DOHH2 (cell line): ENCODE measurements around the gene SPOCK1.

Experiments
- H3F3A ChIP-seq: fragments of 200-600 bp; sonication (generic), shearing (Covaris generic); 2 replicates; pipeline ENCODE4 v1.6.0; 2016; ENCODE audit warnings: antibody characterized with exemption, mild to moderate bottlenecking; ENCODE audit not compliant: control insufficient read depth, insufficient read depth
- H3K27ac ChIP-seq: fragments of 200-600 bp; sonication (generic); 2 replicates; pipeline ENCODE4 v1.5.1; 2014; ENCODE audit warnings: low read depth, mild to moderate bottlenecking, low read length, moderate library complexity
- H3K27me3 ChIP-seq: fragments of 200-600 bp; sonication (generic); 2 replicates; pipeline ENCODE4 v1.6.1; 2014; ENCODE audit warnings: mild to moderate bottlenecking, low read length, mixed read lengths; ENCODE audit not compliant: control insufficient read depth
- H3K36me3 ChIP-seq: fragments of 200-600 bp; sonication (generic); 2 replicates; pipeline ENCODE4 v1.6.1; 2014; ENCODE audit warnings: mild to moderate bottlenecking, low read length, moderate library complexity, mixed read lengths; ENCODE audit not compliant: control insufficient read depth
- H3K4me1 ChIP-seq: fragments of 200-600 bp; sonication (generic); 2 replicates; pipeline ENCODE4 v1.6.1; 2014; ENCODE audit warnings: mild to moderate bottlenecking, low read length, mixed read lengths; ENCODE audit not compliant: control insufficient read depth
- H3K4me2 ChIP-seq: fragments of 200-600 bp; sonication (generic); 2 replicates; pipeline ENCODE4 v1.6.0; 2014; ENCODE audit warnings: mild to moderate bottlenecking, low read length, moderate library complexity
- H3K4me3 ChIP-seq: fragments of 200-600 bp; sonication (generic); 2 replicates; pipeline ENCODE4 v1.5.1; 2014; ENCODE audit warnings: mild to moderate bottlenecking, low read length, mixed read lengths
- H3K79me2 ChIP-seq: fragments of 200-600 bp; sonication (generic); 2 replicates; pipeline ENCODE4 v1.6.1; 2014; ENCODE audit warnings: mild to moderate bottlenecking, low read length, mixed read lengths; ENCODE audit not compliant: control insufficient read depth
- H3K9me2 ChIP-seq: fragments of 200-600 bp; sonication (generic); replicated peaks from 2 replicates; pipeline ENCODE4 v1.6.1; 2014; ENCODE audit warnings: mild to moderate bottlenecking, low read length, mixed read lengths; ENCODE audit not compliant: control insufficient read depth
- H3K9me3 ChIP-seq: fragments of 200-600 bp; sonication (generic); 2 replicates; pipeline ENCODE4 v1.6.1; 2014; ENCODE audit warnings: antibody characterized with exemption, low read length, mixed read lengths; ENCODE audit not compliant: control insufficient read depth, insufficient read depth
- H4K20me1 ChIP-seq: fragments of 200-600 bp; sonication (generic); 2 replicates; pipeline ENCODE4 v1.6.0; 2014; ENCODE audit warnings: low read depth, mild to moderate bottlenecking, antibody characterized with exemption, low read length, moderate library complexity; ENCODE audit not compliant: control insufficient read depth, insufficient read depth
- CTCF ChIP-seq: fragments of 200-600 bp; sonication (generic); IDR thresholded peaks from one replicate; pipeline ENCODE4 v1.5.1; 2014; ENCODE audit warnings: antibody characterized with exemption, mild to moderate bottlenecking, low read depth, low read length; ENCODE audit not compliant: poor library complexity, severe bottlenecking
- EZH2phosphoT487 ChIP-seq: fragments of 200-600 bp; sonication (generic); IDR thresholded peaks from 2 replicates; pipeline ENCODE4 v1.6.1; 2017; ENCODE audit warnings: borderline replicate concordance, mild to moderate bottlenecking, antibody characterized with exemption, low read length, moderate library complexity, mixed read lengths

The SPOCK1 gene

GRCh38 chr5:137488516-137488915 lies 10.6 kb downstream of the SPOCK1 start:
- H3K4me2 ChIP-seq: no peak overlapping the region
- no peaks in the 10 kb centered on the region for H4K20me1 ChIP-seq
- no peak overlapping the region for H3K4me3 ChIP-seq
- no peak for TF ChIP-seq EZH2phosphoT487
- TF ChIP-seq CTCF: no peak
- H3K79me2 ChIP-seq: no peaks in the 10 kb centered on the region
- H3K27me3 ChIP-seq: no peaks in the 10 kb centered on the region; the same call in 1 of the 2 replicates
- H3K36me3 ChIP-seq: no peaks in the 10 kb centered on the region
- no peaks in the 10 kb centered on the region for H3K9me3 ChIP-seq
- no peaks in the 10 kb centered on the region for H3K9me2 ChIP-seq
- no peak overlapping the region for H3K27ac ChIP-seq
- no peaks in the 10 kb centered on the region for H3K4me1 ChIP-seq
- H3F3A ChIP-seq: no peaks in the 10 kb centered on the region

GRCh38 chr5:137487600-137487999 lies 11.5 kb downstream of the SPOCK1 start:
- Histone ChIP-seq H4K20me1 (no peaks in the 10 kb centered on the region), H3K4me3 (no peak overlapping the region), H3K36me3 (no peaks in the 10 kb centered on the region), H3K9me2 (no peaks in the 10 kb centered on the region), H3K27me3 (no peaks in the 10 kb centered on the region; the same call in 1 of the 2 replicates), H3K9me3 (no peaks in the 10 kb centered on the region), H3F3A (no peaks in the 10 kb centered on the region), H3K27ac (no peak overlapping the region), H3K79me2 (no peaks in the 10 kb centered on the region), H3K4me1 (no peaks in the 10 kb centered on the region), H3K4me2 (no peak overlapping the region)
- TF ChIP-seq CTCF: no peak
- no peak for TF ChIP-seq EZH2phosphoT487

GRCh38 chr5:137486707-137487106 lies 12.4 kb downstream of the SPOCK1 start:
- Histone ChIP-seq H3K27ac (no peak overlapping the region), H3K9me2 (no peaks in the 10 kb centered on the region), H3K4me3 (no peak overlapping the region), H4K20me1 (no peaks in the 10 kb centered on the region), H3K27me3 (no peaks in the 10 kb centered on the region; the same call in 1 of the 2 replicates), H3K36me3 (no peaks in the 10 kb centered on the region), H3K79me2 (no peaks in the 10 kb centered on the region), H3F3A (no peaks in the 10 kb centered on the region), H3K9me3 (no peaks in the 10 kb centered on the region), H3K4me1 (no peaks in the 10 kb centered on the region), H3K4me2 (no peak overlapping the region)
- TF ChIP-seq CTCF (no peak), EZH2phosphoT487 (no peak)

- Histone ChIP-seq H3K9me2 (no peaks in the 10 kb centered on the region), H3K4me2 (no peak overlapping the region), H3F3A (no peaks in the 10 kb centered on the region), H4K20me1 (no peaks in the 10 kb centered on the region), H3K79me2 (no peaks in the 10 kb centered on the region), H3K4me3 (no peak overlapping the region), H3K4me1 (no peaks in the 10 kb centered on the region), H3K9me3 (no peaks in the 10 kb centered on the region), H3K27ac (no peak overlapping the region), H3K27me3 (no peaks in the 10 kb centered on the region; the same call in 1 of the 2 replicates), H3K36me3 (no peaks in the 10 kb centered on the region)
- no peak for TF ChIP-seq EZH2phosphoT487
- TF ChIP-seq CTCF: no peak
Observed at GRCh38 chr5:137481596-137481995, 17.5 kb downstream of the SPOCK1 start.
